NCI-H2196 treated with DMSO at 0.1 percent for 48 hours (cell line): ENCODE data around the gene LHFPL6.

ENCODE experiments used
- DNase-seq: peaks from one replicate; lab custom pipeline; 2025; ENCODE audit not compliant: unreplicated experiment; lab: John Stamatoyannopoulos, UW

The LHFPL6 gene

DNA sequence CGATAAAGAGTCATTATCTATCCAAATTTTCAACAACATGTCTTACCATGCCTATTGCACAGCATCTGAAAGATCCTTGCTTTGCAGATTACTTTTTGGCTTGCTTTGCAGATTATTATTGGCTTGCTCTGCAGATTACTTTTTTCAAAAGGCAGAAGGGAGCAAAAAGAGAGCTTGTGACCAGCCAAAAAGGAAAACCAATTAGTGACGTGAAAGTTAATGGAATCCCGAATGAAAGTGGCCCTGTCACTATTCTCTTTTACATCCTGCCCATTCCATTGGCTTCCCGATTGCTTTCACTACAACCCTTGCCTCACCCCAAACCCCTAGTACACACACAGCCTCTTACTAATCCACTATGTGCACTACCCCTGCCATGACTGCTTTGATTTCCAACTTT, 81.3 kb downstream of the LHFPL6 start:
- DNase-seq: no peak

DNA sequence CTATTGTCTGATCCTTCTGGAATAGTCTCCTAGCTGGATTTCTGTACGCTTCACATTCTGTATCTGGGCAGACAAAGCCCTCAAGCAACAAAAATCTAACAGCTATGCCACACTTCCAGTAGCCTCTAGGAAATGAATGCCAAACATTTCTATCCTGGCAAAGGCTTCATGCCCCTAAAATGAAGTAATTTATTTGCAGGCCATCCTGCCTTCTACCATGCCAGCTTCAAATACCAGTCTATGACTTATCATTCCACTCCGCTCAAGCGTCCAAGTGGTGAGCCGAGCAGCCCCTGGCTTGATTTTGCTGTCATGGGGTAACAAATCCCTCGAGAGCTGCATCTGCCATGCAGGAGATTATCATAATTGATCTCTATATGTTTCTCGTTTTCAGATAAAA, 86.9 kb downstream of the LHFPL6 start:
- no peak for DNase-seq

DNA sequence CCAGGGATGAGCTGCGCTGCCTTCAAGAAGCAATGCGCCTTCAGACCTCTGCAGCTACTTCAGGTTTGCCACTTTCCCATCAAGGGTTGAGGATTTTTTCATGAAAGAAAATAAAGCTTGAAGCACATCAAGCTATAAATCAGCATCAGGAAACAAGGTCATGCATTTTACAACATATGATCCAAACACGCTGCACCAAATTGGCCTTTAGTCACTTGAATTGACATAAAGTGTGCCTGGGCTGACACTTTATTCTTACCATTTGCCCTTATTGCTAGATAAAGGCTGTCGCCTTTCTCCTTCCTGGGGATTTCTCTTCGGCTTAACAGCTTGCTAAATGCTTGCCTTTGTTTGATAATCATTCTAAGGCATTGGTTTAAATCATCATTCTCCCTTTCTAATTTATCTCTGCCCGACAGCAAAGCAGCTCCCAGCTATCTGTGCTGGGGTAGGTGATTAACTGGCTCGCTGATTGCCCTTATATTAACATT, 87.7 kb downstream of the LHFPL6 start:
- DNase-seq: no peak

DNA sequence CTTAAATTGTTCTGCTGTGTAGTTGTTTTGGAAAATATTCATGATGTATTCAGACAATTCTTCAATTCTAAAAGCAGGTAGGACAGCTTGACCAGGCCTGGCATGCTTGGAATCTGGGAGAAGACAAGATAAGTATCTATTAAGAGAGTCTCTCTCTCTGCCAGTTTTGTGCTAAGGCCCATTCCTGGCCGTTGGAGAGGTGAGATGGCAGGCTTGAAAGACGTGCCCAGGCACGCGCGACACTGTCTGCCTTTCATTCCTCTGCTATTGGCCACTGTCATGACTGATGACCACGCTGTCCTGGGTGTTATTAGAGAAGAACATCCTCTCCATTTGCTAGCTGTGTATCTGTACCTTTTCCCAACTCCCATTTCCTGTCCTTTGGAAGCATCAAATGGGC, 90.3 kb downstream of the LHFPL6 start:
- no peak for DNase-seq

DNA sequence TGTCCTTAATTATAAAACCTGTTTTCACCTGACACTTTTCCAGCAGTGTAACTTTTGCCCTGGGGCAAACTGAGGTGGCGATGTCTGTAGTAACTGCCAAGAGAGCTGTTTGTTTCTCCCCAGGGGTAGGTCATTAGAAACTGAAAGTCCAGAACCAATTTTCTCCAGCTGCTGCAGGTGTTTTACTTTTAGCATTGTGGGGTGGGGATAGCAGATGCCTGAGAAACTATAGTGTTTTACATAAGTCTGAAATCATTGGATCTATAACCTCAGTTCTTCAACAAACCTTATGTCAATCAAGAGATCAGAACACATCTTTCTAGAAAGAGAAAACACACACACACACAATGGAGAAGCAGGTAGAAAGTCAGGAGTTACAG, 92.7 kb downstream of the LHFPL6 start:
- peak; percentile 3 for DNase-seq

DNA sequence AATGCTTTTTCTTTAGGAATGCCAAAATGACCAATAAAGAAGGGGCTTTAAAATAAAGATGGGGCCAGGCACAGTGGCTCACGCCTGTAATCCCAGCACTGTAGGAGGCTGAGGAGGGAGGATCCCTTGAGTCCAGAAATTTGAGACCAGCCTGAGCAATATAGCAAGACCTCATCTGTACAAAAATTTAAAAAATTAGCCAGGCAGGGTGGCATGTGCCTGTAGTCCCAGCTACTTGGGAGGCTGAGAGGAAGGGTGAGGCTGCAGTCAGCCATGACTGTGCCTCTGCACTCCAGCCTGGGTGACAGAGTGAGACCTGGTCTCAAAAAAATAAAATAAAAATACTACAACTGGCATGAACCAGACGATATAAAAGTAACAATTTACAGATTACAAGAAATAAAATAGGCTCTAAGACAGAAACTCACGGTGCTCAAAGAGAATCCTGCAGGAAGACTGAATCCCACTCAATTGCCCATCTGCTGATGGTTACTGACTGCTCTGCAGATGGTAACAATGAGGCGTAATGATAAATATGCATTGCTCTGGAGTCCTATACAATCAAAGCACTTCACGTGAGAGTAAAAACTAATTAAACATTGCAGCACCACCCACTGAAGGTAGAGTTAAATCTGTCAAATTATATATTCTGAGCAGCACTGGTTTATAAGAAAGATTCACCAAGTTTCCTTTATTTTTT, 93.2 kb downstream of the LHFPL6 start:
- DNase-seq: no peak

DNA sequence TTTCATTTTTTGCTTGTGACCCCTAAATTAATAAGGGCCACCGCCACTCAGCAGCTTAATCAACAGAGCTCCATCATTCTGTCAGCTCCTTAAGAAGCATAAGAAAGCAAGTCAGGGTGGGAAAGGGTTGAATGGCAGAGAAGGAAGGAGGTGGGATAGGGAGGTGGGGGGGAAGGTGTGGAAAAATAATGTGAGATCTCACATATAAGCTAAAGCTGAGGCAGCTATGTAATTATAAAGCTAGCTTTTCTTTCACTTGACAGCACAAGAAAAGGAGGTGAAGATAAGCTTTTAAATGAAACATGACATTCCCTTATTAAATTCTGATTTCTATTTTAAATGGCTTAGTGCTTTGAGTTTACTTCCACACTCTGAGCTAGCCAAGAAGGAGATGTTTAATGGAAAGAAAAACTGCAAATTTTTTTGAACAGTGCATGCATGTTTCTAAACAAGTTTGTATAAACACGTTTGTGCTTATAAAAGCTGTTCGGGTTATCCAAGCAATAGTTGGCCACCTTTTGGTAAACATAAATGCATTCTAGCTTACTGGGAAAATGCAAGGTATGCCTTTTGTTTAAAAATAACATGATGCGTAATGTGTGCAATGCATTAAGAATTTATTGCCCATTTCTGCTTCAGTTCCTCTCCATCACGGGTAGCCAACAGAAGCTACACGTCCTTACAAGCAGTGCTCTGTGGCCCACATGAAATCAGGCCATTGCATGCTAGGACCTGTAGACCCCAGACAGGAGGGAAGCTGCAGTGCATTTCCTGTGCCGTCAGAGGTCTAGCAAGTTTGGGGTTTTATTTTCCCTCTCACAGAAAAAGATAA, 96.2 kb downstream of the LHFPL6 start:
- no peak for DNase-seq

DNA sequence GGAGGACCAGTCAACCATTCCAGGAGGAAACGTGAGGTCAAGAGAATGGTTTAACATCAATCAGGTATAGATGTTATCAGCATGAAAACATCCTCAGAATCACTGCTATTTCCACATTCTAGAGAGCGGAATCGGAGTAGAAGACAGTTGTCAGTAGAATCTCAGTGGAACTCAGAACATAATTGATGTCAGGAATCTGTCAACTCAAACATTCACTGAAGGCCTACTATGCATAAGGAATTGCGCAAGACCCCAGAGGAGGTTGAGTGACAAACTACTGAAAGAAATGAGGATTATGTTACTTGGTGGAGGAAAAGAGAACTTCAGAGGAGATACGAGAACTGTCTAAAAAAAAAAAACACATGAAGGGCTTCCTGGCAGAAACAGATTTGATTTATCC, 97.8 kb downstream of the LHFPL6 start:
- no peak for DNase-seq

DNA sequence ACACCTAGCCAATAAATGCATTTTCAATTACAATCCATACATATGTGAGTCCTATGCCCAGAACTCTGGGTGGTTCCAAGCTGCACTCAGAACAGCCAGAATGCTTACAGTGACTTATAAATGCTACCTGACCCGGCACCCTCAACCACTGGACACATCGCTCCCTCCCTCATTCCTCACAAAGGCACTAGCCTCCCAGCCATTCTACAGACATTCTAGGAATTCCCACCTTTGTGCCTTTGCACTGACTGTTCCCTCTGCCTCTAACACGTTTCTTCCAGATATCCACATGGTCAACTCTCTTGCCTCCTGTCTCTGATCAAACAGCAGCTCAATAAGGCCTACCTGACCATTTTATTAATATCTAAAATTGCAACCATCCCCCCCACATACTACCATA, 99.9 kb downstream of the LHFPL6 start:
- DNase-seq: no peak

DNA sequence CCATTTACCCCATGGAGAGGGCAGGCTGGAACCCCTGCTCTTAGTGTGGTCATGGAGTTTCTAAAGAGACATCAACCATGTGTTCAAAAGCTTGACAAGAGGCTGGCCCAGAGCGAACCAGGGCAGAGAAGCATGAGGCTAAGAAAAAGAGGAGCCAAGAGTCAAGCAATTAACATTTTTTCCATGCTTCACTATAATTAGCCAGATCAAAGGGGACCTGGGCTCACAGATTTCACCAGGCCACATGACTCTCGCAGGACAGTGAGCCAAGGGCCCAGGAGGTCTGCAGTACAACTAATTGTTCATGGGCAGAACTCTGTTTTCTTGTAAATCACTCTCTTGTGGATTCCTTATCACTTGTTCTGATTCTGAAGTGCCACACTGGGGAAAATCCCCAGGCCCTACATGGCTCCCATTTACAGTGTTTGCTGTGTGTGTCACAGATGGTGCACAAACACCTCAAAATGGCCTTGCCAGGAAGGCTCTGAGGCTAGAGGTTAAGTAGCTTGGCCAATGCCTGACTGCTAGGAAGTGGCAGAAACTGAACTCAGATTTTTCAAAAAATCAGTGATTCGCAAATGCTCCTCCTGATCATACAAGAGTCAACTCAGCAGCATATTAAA, 101.2 kb downstream of the LHFPL6 start:
- peak; percentile 17 for DNase-seq

DNA sequence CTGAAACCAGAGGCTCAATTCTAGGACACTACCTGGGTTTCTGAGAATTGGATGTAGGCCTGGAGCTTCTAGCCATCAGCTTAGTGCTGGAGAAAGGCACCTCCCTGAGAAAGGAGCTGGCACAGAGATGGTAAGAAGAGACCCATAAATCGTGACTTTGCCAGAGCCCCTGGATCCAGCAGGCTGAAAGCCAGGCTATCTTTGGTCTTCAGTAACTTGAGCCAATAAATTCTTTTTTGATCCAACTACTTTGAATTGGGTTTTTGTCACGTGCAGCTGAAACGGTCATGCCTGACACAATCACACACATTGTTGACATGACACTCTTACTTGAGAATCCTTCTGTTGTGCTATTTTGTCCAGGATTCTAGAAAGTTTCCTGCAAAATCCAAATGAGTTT, 103.4 kb downstream of the LHFPL6 start:
- DNase-seq: peak; percentile 2

DNA sequence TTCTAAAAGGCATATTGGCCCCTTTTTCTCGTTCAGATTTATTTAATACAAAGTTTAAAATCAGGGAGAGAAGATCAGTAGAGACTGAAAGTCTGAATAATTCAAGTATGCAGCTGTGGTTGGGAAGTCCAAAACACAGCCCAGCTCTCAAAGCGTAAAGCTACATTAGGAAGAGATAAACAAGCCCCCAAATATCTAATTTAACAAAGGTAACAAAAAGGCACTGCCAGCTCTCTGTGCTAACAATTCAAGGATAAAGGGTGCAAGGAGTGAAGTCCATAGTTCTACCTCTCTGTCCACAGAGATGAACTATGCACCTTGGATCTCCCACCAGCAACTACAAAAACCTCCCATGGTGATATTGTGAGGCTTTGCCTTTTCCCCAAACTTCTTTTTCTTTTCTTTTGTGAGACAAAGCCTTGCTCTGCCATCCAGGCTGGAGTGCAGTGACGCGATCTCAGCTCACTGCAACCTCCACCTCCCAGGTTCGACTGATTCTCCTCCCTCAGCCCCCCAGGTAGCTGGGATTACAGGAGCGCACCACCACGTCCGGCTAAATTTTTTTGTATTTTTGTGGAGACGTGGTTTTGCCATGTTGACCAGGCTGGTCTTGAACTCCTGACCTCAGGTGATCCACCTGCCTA, 104.4 kb downstream of the LHFPL6 start:
- DNase-seq: no peak

DNA sequence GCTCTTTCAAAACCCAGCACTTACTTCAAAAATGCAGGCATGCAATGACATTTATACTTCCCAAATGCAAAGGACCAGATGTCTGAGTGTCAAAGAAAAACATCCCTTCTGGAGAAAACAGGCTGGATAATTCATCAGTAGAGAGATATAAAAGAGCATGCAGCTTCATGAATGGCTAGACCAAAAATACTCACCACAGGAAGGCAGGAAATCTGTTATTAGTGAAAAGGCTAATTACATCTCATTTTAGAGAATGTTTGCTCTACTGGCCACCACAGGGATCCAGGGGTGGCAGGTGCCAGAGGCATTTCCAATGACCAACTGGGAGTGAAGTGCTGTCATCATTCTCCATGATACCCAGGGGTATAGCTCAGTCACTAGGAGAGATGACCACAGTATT, 106.5 kb downstream of the LHFPL6 start:
- no peak for DNase-seq

DNA sequence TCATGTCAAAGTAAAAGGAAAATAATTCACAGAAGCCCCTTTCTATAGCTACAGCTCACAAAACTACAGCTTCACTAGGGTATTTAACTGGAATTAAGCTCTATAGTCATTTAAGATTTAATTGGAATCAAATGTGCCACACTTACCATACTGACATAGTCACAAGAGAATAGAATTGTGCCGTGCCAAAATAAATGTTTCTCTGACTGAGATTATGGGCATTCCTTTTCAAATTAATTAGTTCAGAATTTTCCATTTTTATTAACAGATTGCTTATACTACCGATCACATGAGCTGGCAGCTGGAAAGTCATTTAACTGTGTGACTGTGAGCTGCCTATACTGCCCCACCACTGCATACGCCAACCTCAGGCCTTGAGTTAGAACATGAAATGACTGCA, 108.4 kb downstream of the LHFPL6 start:
- no peak for DNase-seq

DNA sequence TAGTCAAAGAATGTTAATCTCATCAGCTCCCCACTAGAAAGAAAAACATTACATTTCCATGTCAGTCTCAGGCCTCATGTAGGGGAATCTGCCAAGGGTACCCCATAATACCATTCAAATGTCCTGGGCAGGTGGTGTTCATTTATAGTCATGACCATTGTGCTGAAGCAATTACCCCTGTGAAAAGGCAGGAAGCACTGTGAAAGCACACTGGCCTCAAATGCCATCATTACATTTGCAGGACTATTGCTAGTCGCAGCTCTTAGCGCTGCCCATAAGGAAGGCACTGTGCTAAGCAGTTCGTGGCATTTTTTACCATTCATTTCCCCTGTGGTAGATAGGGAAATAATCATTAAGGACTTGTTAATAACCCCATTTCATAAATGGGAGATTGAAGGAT, 109.0 kb downstream of the LHFPL6 start:
- no peak for DNase-seq

DNA sequence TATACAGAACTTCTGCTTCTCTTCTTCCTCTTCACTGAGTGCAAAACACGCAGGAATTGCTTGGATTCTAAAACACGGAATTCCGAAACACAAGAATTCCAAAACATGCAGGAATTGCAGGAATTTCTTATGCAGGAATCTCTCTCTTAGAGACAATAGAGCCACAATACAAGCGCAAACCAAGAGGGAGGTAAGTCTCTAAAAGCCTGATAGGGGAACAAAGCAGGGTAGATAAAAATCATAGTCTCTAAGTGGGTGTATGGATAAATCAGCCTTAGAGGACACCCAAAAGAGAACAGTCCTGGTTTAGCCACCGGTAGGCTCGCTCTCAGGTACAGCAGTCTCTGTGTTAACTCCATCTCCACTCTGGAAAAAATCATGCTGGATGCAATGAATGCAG, 112.9 kb downstream of the LHFPL6 start:
- DNase-seq: no peak

DNA sequence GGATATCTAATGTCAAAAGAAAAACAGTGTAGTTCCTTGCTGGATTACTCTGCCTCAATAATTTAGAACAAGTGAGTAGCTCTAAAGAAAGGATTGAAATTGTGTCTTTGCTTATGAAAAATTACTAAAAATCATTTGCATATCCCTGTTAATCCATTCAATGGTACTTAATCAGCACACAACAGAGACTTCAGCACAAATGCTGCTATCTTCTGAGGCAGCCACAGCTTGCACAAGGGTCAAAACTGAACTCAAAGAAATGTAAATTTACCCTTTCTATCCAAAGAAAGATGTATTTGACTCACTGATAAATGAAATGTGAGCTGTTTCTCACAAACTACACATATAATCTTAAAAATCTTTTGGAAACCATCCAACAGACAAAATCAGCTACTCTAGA, 116.2 kb downstream of the LHFPL6 start:
- no peak for DNase-seq

DNA sequence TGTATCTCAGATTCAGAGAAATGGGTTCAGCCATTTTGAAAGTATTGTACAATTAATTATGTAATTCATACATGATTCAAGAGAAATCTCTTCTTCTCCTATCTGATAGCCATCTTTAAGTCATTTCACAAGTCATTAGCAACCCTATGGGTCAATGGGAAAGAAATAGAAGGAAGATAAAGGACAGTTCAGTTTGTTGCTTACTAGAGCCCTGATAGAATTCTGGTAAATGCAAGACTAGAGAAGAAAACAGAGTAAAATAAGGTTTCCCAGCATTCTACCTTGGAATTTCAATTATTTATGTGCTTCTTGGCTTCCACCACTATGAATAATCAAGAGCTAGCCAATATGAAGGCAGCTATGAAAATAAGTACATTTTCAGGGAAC, 117.7 kb downstream of the LHFPL6 start:
- no peak for DNase-seq

DNA sequence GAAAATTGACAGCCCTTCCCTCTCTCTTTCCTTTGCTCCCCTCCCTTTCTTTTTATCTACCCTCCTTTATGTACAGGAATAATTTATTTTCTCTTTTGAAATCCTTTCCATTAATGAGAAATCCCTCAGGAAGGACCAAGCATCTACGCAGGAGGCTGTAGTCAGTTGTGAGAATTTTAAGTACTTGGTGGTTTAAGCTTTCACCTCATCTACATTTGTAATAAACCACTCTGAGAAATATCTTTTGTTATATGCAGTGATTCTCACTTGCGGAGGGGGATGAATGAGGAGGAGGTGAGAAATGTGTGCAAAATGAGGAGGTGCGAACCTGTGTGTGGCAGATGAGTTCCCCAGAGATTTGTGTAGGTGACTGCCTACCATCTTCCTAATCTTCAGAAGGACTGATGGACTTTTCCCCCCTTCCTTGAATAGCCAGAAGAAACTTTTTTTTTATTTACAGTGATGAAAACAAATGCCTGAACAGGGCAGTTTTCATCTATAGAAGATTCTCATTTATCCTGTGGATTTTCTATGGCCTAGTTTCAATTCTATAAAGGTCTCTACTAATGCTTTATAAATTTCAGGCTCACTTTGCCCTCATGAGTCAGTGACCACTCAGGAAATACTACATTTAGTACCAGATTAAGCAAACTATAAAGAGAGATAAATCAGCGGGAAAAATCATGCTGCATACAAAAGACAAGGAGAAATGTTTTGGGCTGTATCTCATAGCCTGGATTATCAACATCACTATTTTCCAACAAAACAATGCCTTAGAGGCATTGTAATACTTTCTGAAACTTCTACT, 118.3 kb downstream of the LHFPL6 start:
- DNase-seq: no peak

DNA sequence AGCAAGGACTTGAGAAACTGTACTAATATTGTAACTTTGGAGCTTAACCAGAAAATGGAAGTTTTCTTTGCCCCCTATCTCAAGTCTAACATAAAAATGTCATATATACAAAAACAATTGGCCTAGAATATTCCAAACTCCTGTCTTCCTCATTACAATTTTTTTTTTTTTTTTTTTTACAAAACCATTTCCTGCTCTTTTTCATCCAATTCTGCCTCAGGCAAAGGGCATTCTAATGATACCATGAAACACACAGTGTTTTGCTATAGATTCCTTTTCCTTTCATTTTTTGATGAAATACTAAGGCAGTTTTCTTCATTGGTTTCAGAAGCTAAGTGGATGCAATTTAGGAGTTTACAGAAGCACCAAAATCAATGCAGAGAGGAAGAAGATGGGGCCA, 119.7 kb downstream of the LHFPL6 start:
- no peak for DNase-seq

DNA sequence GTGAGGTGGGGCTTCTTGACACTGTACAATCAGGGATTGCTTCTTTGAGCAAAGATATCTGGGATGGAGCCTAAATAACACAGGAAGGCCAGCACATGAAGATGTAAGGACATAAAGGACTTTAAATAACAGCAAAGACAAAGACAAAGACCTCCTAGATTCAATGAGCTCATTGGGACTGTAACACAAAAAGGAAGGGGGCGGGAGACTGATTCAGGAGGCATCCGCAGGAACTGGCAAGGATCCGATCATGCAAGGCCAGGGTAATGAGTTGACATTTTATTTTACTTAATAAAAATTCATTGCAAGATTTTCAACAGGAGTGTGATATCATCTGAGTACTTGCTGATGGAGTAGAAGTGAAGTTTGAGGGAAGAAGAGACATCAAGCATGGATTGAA, 121.5 kb downstream of the LHFPL6 start:
- no peak for DNase-seq
